Keratinocyte (primary cell): ENCODE measurements around the gene CNOT9. TPM values are rescaled to one million over a fixed set of nuclear protein-coding genes. Genes with fewer than 3 reads are reported as not detected.

Source experiments
- DNase-seq: peaks from one replicate; pipeline ENCODE4 v3.0.0-alpha.2; 2011; ENCODE audit warnings: low read depth, missing footprints, low spot score
- FAIRE-seq: peaks from 2 replicates; lab custom pipeline; 2011; peaks lifted over from hg19 to GRCh38; lab: Jason Lieb, UNC
- H2AFZ ChIP-seq: 2 replicates; pipeline ENCODE4 v1.6.0; 2012; ENCODE audit warnings: low read length, control low read depth, inconsistent platforms; ENCODE audit not compliant: control insufficient read depth
- H3K27ac ChIP-seq: 2 replicates; pipeline ENCODE4 v1.5.1; 2011; ENCODE audit warnings: low read length; ENCODE audit not compliant: control insufficient read depth, insufficient read depth
- H3K27me3 ChIP-seq: 3 replicates; pipeline ENCODE4 v1.6.0; 2011; ENCODE audit warnings: low read length; ENCODE audit not compliant: control insufficient read depth, insufficient read depth; ENCODE audit errors: extremely low read depth
- H3K36me3 ChIP-seq, 2 experiments: 2 replicates in 1 of 2; 3 replicates in 1 of 2; pipeline ENCODE4 v1.5.1; 2011; ENCODE audit warnings: low read length in 2 of 2, mild to moderate bottlenecking in 1 of 2; ENCODE audit not compliant: control insufficient read depth in 2 of 2, insufficient read depth in 2 of 2; ENCODE audit errors: extremely low read depth in 1 of 2
- H3K4me1 ChIP-seq: 3 replicates; pipeline ENCODE4 v1.5.1; 2011; ENCODE audit warnings: low read length; ENCODE audit not compliant: control insufficient read depth, insufficient read depth; ENCODE audit errors: extremely low read depth
- H3K4me2 ChIP-seq: 3 replicates; pipeline ENCODE4 v1.6.0; 2011; ENCODE audit warnings: low read depth, low read length; ENCODE audit not compliant: control insufficient read depth, insufficient read depth; ENCODE audit errors: extremely low read depth
- H3K4me3 ChIP-seq, 3 experiments: fragments of 200-600 bp in 1 of 3; sonication (generic) in 1 of 3; 2 replicates in 2 of 3; 3 replicates in 1 of 3; pipeline ENCODE4 v1.5.1; 2011 to 2016; ENCODE audit warnings: low read length in 3 of 3, mild to moderate bottlenecking in 3 of 3, control low read depth in 2 of 3, inconsistent platforms in 1 of 3, low read depth in 1 of 3, mixed read lengths in 1 of 3, mixed run types in 1 of 3, moderate library complexity in 1 of 3; ENCODE audit not compliant: control insufficient read depth in 2 of 3, insufficient read depth in 2 of 3; ENCODE audit errors: extremely low read depth in 1 of 3
- H3K79me2 ChIP-seq: 2 replicates; pipeline ENCODE4 v1.6.0; 2012; ENCODE audit warnings: low read length; ENCODE audit not compliant: control insufficient read depth, insufficient read depth
- H3K9ac ChIP-seq: 3 replicates; pipeline ENCODE4 v1.6.0; 2011; ENCODE audit warnings: low read length; ENCODE audit not compliant: control insufficient read depth, insufficient read depth; ENCODE audit errors: extremely low read depth
- H3K9me1 ChIP-seq: 3 replicates; pipeline ENCODE4 v1.6.0; 2011; ENCODE audit warnings: low read length; ENCODE audit not compliant: control insufficient read depth, insufficient read depth; ENCODE audit errors: extremely low read depth
- H3K9me3 ChIP-seq: 2 replicates; pipeline ENCODE4 v1.5.1; 2012; ENCODE audit warnings: low read depth, low read length; ENCODE audit not compliant: control insufficient read depth
- H4K20me1 ChIP-seq: 3 replicates; pipeline ENCODE4 v1.6.0; 2011; ENCODE audit warnings: low read length; ENCODE audit not compliant: control insufficient read depth, insufficient read depth; ENCODE audit errors: extremely low read depth
- EZH2 ChIP-seq: IDR thresholded peaks from one replicate; pipeline ENCODE4 v1.6.1; 2012; ENCODE audit warnings: inconsistent platforms, mild to moderate bottlenecking, low read length, moderate library complexity
- dilution Hi-C: fragments of 300-500 bp; cut with MboI; formaldehyde crosslinking; loops from one replicate; pipeline ENCODE4 v1.7.0; 2020; ENCODE audit warnings: low sequenced_read_pairs; ENCODE audit not compliant: extremely low pct_ligation_motif_present
- polyA plus RNA-seq, 5 experiments: library from polyadenylated mRNA; depleted of rRNA in 3 of 5; stranded (reverse) in 3 of 5; stranded (forward) in 1 of 5; unstranded in 1 of 5; fragments of >200 nt; gene quantifications; 1 replicate in 1 of 5; 2 replicates in 3 of 5; 3 replicates in 1 of 5; pipeline versions ENCODE4 v1.2.1 to v1.2.3, GENCODE V29; 2011 to 2012; ENCODE audit warnings: missing spikeins in 2 of 5, low read depth in 1 of 5, low replicate concordance in 1 of 5
- TF ChIP-seq, protein P1 (sequence below), 3 experiments: IDR thresholded peaks in 1 of 3; conservative IDR thresholded peaks in 1 of 3; optimal IDR thresholded peaks in 1 of 3; 2 replicates in 2 of 3; 3 replicates in 1 of 3; pipeline versions ENCODE3 to v1.5.1; 2011; ENCODE audit warnings: low read length in 3 of 3, mild to moderate bottlenecking in 3 of 3, moderate library complexity in 2 of 3, control low read depth in 1 of 3, inconsistent platforms in 1 of 3; ENCODE audit not compliant: insufficient read depth in 2 of 3; ENCODE audit errors: extremely low read depth in 1 of 3

CNOT9 gene
- polyA plus RNA-seq, 1 donor (not counting 4 experiments of a cell fraction or from before 2014, with no cell fraction given): 66.7 TPM

- TF ChIP-seq, protein P1, sequence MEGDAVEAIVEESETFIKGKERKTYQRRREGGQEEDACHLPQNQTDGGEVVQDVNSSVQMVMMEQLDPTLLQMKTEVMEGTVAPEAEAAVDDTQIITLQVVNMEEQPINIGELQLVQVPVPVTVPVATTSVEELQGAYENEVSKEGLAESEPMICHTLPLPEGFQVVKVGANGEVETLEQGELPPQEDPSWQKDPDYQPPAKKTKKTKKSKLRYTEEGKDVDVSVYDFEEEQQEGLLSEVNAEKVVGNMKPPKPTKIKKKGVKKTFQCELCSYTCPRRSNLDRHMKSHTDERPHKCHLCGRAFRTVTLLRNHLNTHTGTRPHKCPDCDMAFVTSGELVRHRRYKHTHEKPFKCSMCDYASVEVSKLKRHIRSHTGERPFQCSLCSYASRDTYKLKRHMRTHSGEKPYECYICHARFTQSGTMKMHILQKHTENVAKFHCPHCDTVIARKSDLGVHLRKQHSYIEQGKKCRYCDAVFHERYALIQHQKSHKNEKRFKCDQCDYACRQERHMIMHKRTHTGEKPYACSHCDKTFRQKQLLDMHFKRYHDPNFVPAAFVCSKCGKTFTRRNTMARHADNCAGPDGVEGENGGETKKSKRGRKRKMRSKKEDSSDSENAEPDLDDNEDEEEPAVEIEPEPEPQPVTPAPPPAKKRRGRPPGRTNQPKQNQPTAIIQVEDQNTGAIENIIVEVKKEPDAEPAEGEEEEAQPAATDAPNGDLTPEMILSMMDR (optimal IDR thresholded peaks at IDR 0.05 in 1 of 3, IDR thresholded peaks at IDR 0.05 in 1 of 3, conservative IDR thresholded peaks at IDR 0.05 in 1 of 3; ENCODE audit: extremely low read depth in 1 of 3, insufficient read depth in 2 of 3, low read length in 3 of 3): no peak
- TF ChIP-seq EZH2: no peak
- H3K27ac ChIP-seq: no peak overlapping the region
- no peaks in the 10 kb centered on the region for H3K79me2 ChIP-seq
- dilution Hi-C loops: no loop called here
- no peak overlapping the region for H3K4me3 ChIP-seq
- peaks cover 3 to 10% of the 10 kb centered on the region in 2 experiments for H3K36me3 ChIP-seq
- no peak overlapping the region for H3K4me2 ChIP-seq
- H4K20me1 ChIP-seq: no peaks in the 10 kb centered on the region
- no peak overlapping the region for H2AFZ ChIP-seq
- H3K9me3 ChIP-seq: no peaks in the 10 kb centered on the region
- no peaks in the 10 kb centered on the region for H3K4me1 ChIP-seq
- no peak for DNase-seq
- FAIRE-seq: no peak
- no peak overlapping the region for H3K9ac ChIP-seq
- no peaks in the 10 kb centered on the region for H3K27me3 ChIP-seq
- H3K9me1 ChIP-seq: no peaks in the 10 kb centered on the region
Measured at GRCh38 chr2:218557941-218558340, 10.7 kb upstream of the CNOT9 start.

- no peak overlapping the region for H3K27ac ChIP-seq
- no peaks in the 10 kb centered on the region for H3K9me3 ChIP-seq
- H3K27me3 ChIP-seq: no peaks in the 10 kb centered on the region
- no peaks in the 10 kb centered on the region for H4K20me1 ChIP-seq
- no peak overlapping the region for H3K4me2 ChIP-seq
- no peak for TF ChIP-seq EZH2
- TF ChIP-seq, protein P1 (optimal IDR thresholded peaks at IDR 0.05 in 1 of 3, IDR thresholded peaks at IDR 0.05 in 1 of 3, conservative IDR thresholded peaks at IDR 0.05 in 1 of 3; ENCODE audit: extremely low read depth in 1 of 3, insufficient read depth in 2 of 3, low read length in 3 of 3): no peak
- peaks cover 2 to 10% of the 10 kb centered on the region in 2 experiments for H3K36me3 ChIP-seq
- no peak overlapping the region for H3K9ac ChIP-seq
- no peak overlapping the region for H2AFZ ChIP-seq
- dilution Hi-C loops: no loop called here
- DNase-seq: no peak
- no peaks in the 10 kb centered on the region for H3K4me1 ChIP-seq
- no peak for FAIRE-seq
- H3K4me3 ChIP-seq: no peak overlapping the region
- peaks cover 4% of the 10 kb centered on the region for H3K79me2 ChIP-seq
- H3K9me1 ChIP-seq: no peaks in the 10 kb centered on the region
Measured at GRCh38 chr2:218558986-218559385, 9.7 kb upstream of the CNOT9 start.
